Effector memory CD4-positive, alpha-beta T cell (primary cell): ENCODE data around the gene LIN7A.

Experiments used
- DNase-seq, 3 donors: peaks; one replicate each; pipeline ENCODE4 v3.0.0-alpha.2; 2020
- H3K27ac ChIP-seq: 2 replicates; pipeline ENCODE4 v1.7.0; 2013; ENCODE audit warnings: mild to moderate bottlenecking, low read length, moderate library complexity; ENCODE audit not compliant: insufficient read depth, poor library complexity, severe bottlenecking
- H3K27me3 ChIP-seq: replicated peaks from 2 replicates; pipeline ENCODE4 v1.7.0; 2013; ENCODE audit warnings: mild to moderate bottlenecking, low read length; ENCODE audit not compliant: insufficient read depth, control insufficient read depth, poor library complexity, severe bottlenecking
- H3K36me3 ChIP-seq: 2 replicates; pipeline ENCODE4 v1.7.0; 2013; ENCODE audit warnings: mild to moderate bottlenecking, low read length, moderate library complexity; ENCODE audit not compliant: control insufficient read depth, insufficient read depth
- H3K4me1 ChIP-seq: 2 replicates; pipeline ENCODE4 v1.7.0; 2013; ENCODE audit warnings: low read length, mild to moderate bottlenecking; ENCODE audit not compliant: control insufficient read depth, insufficient read depth, poor library complexity, severe bottlenecking
- H3K4me3 ChIP-seq: 2 replicates; pipeline ENCODE4 v1.7.0; 2013; ENCODE audit warnings: low read length, low read depth, mild to moderate bottlenecking; ENCODE audit not compliant: insufficient read depth, poor library complexity, severe bottlenecking
- H3K9me3 ChIP-seq: 2 replicates; pipeline ENCODE4 v1.7.0; 2013; ENCODE audit warnings: mild to moderate bottlenecking, low read length, moderate library complexity; ENCODE audit not compliant: control insufficient read depth

LIN7A gene

DNA sequence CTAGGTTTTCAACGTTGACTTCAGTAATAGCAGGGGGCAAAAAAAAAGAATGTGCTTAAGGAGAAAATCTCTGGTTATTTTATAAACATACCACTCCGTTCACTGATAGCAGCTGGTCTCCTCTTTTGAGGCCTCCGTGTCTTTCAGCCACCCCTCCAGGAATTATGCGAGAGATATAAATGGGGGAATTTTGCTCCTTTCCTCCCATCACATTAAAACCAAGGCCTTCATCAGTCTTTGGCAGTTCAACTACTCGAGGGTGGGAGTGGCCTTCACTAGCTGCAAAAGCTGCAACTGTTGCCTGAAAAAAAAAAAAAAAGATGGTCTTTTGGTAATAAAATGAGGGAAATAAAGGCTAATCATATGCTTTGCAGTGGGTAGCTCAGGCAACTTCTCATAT is 92.1 kb downstream of the LIN7A start:
- Histone ChIP-seq H3K36me3 (no peaks in the 10 kb centered on the region), H3K4me1 (no peaks in the 10 kb centered on the region), H3K27me3 (no peaks in the 10 kb centered on the region), H3K27ac (no peak overlapping the region), H3K4me3 (no peak overlapping the region), H3K9me3 (no peaks in the 10 kb centered on the region)
- DNase-seq, result no peak

DNA sequence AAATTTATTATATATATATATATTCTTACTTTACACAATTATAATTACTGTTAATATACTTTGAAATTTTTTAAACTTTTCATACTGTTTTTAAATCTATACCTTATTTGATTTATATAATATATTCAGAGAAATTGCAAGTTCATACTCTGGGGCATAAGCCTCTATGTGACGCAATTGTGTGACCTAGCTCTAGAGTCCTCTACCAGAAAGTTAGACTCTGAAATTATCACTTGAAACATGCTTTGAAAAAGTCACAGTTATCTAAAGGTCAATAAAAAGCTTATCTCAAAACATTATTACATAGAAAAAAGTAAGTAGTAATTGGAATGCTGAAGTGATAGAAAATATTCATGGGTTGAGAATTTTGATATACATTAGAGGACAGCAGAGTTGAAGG is 93.8 kb downstream of the LIN7A start:
- no peak for DNase-seq
- H3K27ac ChIP-seq, result no peak overlapping the region
- H3K36me3 ChIP-seq, result no peaks in the 10 kb centered on the region
- no peaks in the 10 kb centered on the region for H3K27me3 ChIP-seq
- no peaks in the 10 kb centered on the region for H3K4me1 ChIP-seq
- H3K9me3 ChIP-seq, result no peaks in the 10 kb centered on the region
- no peak overlapping the region for H3K4me3 ChIP-seq

DNA sequence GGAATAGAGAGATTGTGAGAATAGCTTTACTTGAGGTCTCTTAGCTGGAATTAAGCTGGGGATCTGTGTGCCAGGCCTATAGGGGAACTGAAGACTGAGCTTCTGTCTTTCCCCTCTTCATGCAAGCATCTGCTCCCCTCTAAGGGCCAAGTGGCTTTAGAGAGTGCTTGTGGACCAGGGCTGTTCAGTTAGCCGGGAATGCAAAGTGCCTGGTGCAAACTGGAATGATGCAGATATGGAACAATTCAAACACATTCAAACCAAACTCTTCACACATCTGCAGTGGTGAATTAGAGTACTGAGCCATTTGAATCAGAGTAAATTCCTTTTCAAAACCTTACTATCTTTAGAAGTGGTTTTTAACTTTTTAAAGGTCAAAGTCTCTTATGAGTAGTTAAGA is 99.0 kb downstream of the LIN7A start:
- no peak overlapping the region for H3K4me3 ChIP-seq
- no peaks in the 10 kb centered on the region for H3K4me1 ChIP-seq
- no peak overlapping the region for H3K27ac ChIP-seq
- DNase-seq, result no peak
- no peaks in the 10 kb centered on the region for H3K36me3 ChIP-seq
- no peaks in the 10 kb centered on the region for H3K27me3 ChIP-seq
- H3K9me3 ChIP-seq, result no peaks in the 10 kb centered on the region

DNA sequence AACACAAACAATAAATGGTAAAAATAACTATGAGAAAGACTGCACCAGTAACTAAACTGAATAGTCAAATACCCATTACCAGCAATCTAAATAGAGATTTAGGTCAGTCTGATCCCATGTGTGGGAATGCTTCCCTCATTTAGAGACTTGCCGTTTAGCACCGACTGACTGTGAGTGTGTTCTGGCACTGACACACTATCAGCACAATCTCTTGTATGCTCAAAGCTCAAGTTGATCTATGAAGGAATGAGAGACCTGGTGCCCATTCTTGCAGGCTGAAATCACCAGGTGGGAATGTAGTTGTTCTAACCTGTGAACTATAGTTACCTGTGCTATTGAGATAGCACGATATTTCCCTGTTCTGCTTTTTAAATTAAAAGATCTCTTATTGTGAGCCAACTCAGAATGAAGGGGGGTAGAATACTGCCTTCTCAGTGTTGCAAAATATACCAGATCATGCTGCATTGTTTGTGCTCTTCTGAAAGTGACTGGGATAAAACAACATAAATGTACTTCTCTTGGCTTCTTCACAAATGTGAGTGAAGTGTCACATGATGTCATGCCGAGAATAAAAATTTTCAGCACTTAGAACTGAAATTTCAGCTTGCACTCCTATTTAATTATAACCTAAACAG is 99.6 kb downstream of the LIN7A start:
- H3K9me3 ChIP-seq, result no peaks in the 10 kb centered on the region
- no peak overlapping the region for H3K4me3 ChIP-seq
- H3K27ac ChIP-seq, result no peak overlapping the region
- no peaks in the 10 kb centered on the region for H3K27me3 ChIP-seq
- H3K36me3 ChIP-seq, result no peaks in the 10 kb centered on the region
- H3K4me1 ChIP-seq, result no peaks in the 10 kb centered on the region
- DNase-seq, result no peak

DNA sequence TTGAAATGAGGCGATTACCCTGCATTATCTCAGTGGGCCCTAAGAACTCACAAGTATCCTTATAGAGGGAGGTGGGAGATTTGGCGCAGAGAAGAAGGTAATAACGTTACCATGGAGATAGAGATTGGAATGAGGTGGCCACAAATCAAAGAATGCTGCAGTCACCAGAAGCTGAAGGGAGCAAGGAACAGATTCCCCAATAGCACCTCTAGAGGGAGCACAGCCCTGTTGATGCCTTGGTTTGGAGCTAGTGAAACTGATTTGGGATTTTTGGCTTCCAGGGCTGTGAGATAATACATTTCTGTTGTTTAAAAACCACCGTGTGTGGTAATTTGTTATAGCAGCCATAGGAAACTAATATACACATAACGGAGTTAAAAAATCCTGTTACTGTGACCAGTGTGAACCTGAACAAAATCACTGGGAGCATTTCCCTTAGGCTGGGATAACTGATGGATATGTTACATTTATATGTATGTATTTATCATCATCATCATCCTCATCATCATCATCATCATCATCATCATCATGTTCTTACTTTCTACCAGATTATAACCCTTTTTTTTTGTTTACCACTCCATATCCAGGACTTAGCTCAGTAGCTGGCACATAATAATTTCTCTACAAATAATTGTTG is 100.3 kb downstream of the LIN7A start:
- Histone ChIP-seq H3K9me3 (no peaks in the 10 kb centered on the region), H3K36me3 (no peaks in the 10 kb centered on the region), H3K27me3 (no peaks in the 10 kb centered on the region), H3K4me1 (no peaks in the 10 kb centered on the region), H3K4me3 (no peak overlapping the region), H3K27ac (no peak overlapping the region)
- no peak for DNase-seq

DNA sequence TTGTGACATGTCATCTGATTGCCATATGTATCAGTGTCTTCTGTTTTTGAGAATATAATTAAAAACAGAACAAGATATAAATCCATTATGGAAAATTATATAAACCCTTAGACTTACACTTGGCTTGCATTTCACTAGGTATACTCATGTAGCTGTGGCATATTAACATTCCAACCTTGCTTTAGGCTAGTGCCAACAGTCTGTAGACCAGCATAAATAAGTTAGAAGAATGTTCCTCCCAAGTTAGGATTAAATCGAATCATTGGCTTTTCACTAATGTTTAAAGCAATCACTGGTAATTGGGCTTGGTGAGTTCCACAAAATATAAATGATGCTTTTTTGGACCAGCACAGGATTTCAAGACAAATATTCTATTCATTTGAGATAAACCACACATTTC is 103.0 kb downstream of the LIN7A start:
- no peaks in the 10 kb centered on the region for H3K36me3 ChIP-seq
- H3K4me3 ChIP-seq, result no peak overlapping the region
- H3K4me1 ChIP-seq, result no peaks in the 10 kb centered on the region
- no peak for DNase-seq
- H3K27me3 ChIP-seq, result no peaks in the 10 kb centered on the region
- no peak overlapping the region for H3K27ac ChIP-seq
- no peaks in the 10 kb centered on the region for H3K9me3 ChIP-seq

DNA sequence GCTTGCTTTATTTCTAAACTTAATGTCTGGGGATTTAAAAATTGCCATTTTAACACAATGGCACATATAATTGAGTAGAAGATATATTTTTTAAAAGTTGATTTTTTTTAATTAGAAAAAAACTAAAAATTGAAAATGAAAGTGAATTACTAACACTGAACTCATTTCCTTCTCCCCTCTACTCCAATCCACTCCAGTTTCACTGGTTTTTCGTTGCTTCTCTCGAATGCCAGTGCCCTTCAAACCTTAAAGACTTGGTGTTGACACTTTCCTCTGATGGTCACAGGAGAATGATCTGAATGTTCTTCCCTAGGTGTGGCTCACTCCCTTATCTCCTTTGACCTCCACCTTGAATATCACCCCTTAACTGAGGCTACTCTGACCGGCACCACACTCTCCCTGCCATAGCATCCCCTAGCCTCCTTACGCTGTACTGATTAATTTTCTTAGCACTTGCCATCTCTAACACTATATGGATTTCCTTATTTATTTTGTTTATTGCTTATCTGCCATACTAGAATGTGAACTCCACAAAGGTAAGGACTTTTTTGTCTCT is 107.1 kb downstream of the LIN7A start:
- Histone ChIP-seq H3K27ac (no peak overlapping the region), H3K36me3 (no peaks in the 10 kb centered on the region), H3K9me3 (no peaks in the 10 kb centered on the region), H3K4me3 (no peak overlapping the region), H3K4me1 (no peaks in the 10 kb centered on the region), H3K27me3 (no peaks in the 10 kb centered on the region)
- no peak for DNase-seq

DNA sequence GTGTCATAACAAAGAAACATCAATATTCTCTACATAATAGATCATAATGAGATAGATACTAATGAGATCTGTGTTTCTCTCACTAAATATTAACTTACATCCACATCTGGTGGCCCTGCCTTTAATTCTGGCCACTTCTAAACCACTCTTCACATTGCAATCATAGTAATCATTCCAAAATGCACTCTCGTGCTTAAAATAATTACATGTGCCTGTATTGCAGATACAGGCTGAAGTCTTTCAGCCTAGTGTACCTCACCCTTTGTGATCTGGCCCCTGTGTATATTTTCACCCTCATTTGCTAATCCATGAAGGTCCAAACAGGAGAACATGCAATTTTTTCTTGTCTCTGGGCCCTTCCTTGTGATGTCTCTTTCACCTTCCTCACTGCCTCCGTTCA is 108.0 kb downstream of the LIN7A start:
- H3K4me1 ChIP-seq, result no peaks in the 10 kb centered on the region
- no peaks in the 10 kb centered on the region for H3K9me3 ChIP-seq
- H3K4me3 ChIP-seq, result no peak overlapping the region
- no peaks in the 10 kb centered on the region for H3K36me3 ChIP-seq
- no peaks in the 10 kb centered on the region for H3K27me3 ChIP-seq
- H3K27ac ChIP-seq, result no peak overlapping the region
- DNase-seq, result no peak

DNA sequence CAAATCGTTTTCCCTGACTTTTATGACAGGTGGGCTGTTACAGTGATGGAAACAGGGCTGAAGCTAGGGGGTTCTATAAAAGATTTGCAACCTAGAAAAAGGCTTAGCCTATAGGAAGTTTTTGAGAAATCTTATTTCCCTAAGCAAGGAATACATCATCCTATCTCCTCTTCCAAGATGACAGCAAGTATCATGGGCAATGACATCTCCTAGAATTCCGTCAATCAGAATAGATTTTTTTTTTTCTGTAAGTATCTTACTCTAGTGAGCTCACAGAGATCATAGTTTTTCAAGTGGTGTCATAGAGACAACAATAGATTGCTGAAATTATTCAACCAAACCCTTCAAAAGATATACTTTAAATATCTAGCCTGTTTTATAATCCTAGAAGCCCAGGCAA is 112.2 kb downstream of the LIN7A start:
- no peaks in the 10 kb centered on the region for H3K4me1 ChIP-seq
- no peak overlapping the region for H3K27ac ChIP-seq
- H3K27me3 ChIP-seq, result no peaks in the 10 kb centered on the region
- no peak for DNase-seq
- H3K9me3 ChIP-seq, result no peaks in the 10 kb centered on the region
- no peak overlapping the region for H3K4me3 ChIP-seq
- H3K36me3 ChIP-seq, result no peaks in the 10 kb centered on the region

DNA sequence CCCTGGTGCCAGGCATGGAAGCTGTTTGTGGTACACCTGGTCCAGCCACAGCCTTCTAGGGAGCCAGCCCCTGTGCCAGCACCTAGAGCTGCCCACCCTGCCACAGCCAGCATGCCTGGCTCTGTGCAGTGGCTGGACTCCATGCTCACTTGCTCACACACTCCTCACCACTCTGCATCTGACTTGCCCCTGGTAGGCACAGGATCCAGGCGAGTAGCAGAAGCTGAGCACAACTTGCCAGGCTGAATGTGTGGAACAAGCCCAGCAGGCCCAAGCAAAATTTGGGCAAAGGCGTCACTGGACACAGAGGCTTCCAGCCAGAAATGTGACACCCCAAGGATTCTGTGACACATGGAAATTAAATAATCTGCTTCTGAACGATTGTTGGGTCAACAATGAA is 114.3 kb downstream of the LIN7A start:
- Histone ChIP-seq H3K4me1 (no peaks in the 10 kb centered on the region), H3K4me3 (no peak overlapping the region), H3K27me3 (no peaks in the 10 kb centered on the region), H3K36me3 (no peaks in the 10 kb centered on the region), H3K27ac (no peak overlapping the region), H3K9me3 (no peaks in the 10 kb centered on the region)
- no peak for DNase-seq
